ENCODE measurements around the gene NOSIP.

NOSIP gene

GRCh38 chr19:49570997-49571676 lies 9.2 kb downstream of the NOSIP start:
- DNase-seq (ENCODE audit: low read depth): no peak

- DNase-seq (ENCODE audit: low read depth): no peak
Measured at GRCh38 chr19:49570138-49570856, 10.1 kb downstream of the NOSIP start.

- DNase-seq (ENCODE audit: low read depth): no peak
Measured at GRCh38 chr19:49567861-49568441, 12.4 kb downstream of the NOSIP start.

- no peak for DNase-seq (ENCODE audit: low read depth)
Measured at GRCh38 chr19:49566302-49566701, 14.1 kb downstream of the NOSIP start.

GRCh38 chr19:49565261-49565660 lies 15.1 kb downstream of the NOSIP start:
- no peak for DNase-seq (ENCODE audit: low read depth)

- no peak for DNase-seq (ENCODE audit: low read depth)
Measured at GRCh38 chr19:49564616-49565045, 15.7 kb downstream of the NOSIP start.

- no peak for DNase-seq (ENCODE audit: low read depth)
Measured at GRCh38 chr19:49560358-49560900, 19.9 kb downstream of the NOSIP start.

GRCh38 chr19:49559928-49560327 lies 20.4 kb downstream of the NOSIP start:
- no peak for DNase-seq (ENCODE audit: low read depth)

GRCh38 chr19:49559443-49559842 lies 20.9 kb downstream of the NOSIP start:
- DNase-seq (ENCODE audit: low read depth): no peak

GRCh38 chr19:49558591-49558990 lies 21.8 kb downstream of the NOSIP start:
- no peak for DNase-seq (ENCODE audit: low read depth)

GRCh38 chr19:49557641-49558325 lies 22.6 kb downstream of the NOSIP start:
- no peak for DNase-seq (ENCODE audit: low read depth)

- no peak for DNase-seq (ENCODE audit: low read depth)
Measured at GRCh38 chr19:49556412-49557398, 23.7 kb downstream of the NOSIP start.

GRCh38 chr19:49555600-49556411 lies 24.6 kb downstream of the NOSIP start:
- DNase-seq (ENCODE audit: low read depth): no peak

- no peak for DNase-seq (ENCODE audit: low read depth)
Measured at GRCh38 chr19:49554701-49555181, 25.6 kb downstream of the NOSIP start.

- DNase-seq (ENCODE audit: low read depth): no peak
Measured at GRCh38 chr19:49553451-49554271, 26.7 kb downstream of the NOSIP start.

- DNase-seq (ENCODE audit: low read depth): no peak
Measured at GRCh38 chr19:49552749-49553148, 27.6 kb downstream of the NOSIP start.

GRCh38 chr19:49551531-49551930 lies 28.8 kb downstream of the NOSIP start:
- DNase-seq (ENCODE audit: low read depth): no peak

- no peak for DNase-seq (ENCODE audit: low read depth)
Measured at GRCh38 chr19:49549045-49549444, 31.3 kb downstream of the NOSIP start.

Data from GM04504 (cell line).